ENCODE results near the gene PPP2R5D. TPM values are rescaled to one million over a fixed set of nuclear protein-coding genes. Genes with fewer than 3 reads are reported as not detected.

PPP2R5D gene
- total RNA-seq, 4 donors from 2014 or later = 35.1 to 51.9 (median 41.6) TPM

DNA sequence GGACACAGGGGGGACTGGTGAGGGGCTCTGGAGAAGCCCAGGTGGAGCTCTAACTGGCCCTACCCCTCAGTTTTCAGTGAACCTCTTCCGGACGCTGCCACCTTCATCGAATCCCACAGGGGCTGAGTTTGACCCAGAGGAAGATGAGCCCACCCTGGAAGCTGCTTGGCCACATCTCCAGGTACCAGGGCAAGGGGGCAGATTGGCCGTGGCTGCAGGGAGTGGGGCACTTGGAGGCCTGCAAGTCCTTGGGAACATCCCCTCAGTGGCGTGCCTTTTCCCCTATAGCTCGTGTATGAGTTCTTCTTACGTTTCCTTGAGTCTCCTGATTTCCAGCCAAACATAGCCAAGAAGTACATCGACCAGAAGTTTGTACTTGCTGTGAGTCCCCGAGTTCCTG lies 22.8 kb downstream of the PPP2R5D start:
- Histone ChIP-seq H3K27me3 (no peaks in the 10 kb centered on the region), H3K4me1 (peaks cover 4% of the 10 kb centered on the region), H3K9me3 (no peaks in the 10 kb centered on the region), H3K4me3 (no peak overlapping the region), H3K27ac (no peak overlapping the region), H3K36me3 (peaks cover 62% of the 10 kb centered on the region)
- DNase-seq (ENCODE audit: low spot score in 2 of 2) = no peak
- no peak for TF ChIP-seq POLR2AphosphoS5 (IDR thresholded peaks at IDR 0.05)
- no peak for TF ChIP-seq EP300 (IDR thresholded peaks at IDR 0.05)
- TF ChIP-seq, protein P1, sequence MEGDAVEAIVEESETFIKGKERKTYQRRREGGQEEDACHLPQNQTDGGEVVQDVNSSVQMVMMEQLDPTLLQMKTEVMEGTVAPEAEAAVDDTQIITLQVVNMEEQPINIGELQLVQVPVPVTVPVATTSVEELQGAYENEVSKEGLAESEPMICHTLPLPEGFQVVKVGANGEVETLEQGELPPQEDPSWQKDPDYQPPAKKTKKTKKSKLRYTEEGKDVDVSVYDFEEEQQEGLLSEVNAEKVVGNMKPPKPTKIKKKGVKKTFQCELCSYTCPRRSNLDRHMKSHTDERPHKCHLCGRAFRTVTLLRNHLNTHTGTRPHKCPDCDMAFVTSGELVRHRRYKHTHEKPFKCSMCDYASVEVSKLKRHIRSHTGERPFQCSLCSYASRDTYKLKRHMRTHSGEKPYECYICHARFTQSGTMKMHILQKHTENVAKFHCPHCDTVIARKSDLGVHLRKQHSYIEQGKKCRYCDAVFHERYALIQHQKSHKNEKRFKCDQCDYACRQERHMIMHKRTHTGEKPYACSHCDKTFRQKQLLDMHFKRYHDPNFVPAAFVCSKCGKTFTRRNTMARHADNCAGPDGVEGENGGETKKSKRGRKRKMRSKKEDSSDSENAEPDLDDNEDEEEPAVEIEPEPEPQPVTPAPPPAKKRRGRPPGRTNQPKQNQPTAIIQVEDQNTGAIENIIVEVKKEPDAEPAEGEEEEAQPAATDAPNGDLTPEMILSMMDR (IDR thresholded peaks at IDR 0.05) = no peak
- TF ChIP-seq POLR2A (IDR thresholded peaks at IDR 0.05) = no peak
- WGBS = 90% methylated on average over 9 of the region's 9 CpGs

DNA sequence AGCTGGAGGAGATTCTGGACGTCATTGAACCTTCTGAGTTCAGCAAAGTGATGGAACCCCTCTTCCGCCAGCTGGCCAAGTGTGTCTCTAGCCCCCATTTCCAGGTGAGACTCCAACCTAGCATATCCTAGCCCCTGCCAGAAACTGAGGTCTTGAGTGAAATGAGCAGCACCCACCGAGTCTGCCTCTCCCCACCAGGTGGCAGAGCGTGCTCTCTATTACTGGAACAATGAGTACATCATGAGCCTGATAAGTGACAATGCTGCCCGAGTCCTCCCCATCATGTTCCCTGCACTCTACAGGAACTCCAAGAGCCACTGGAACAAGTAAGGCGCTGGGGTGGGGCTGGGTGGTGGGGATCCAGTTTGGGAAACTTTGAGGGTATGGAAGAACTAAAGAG lies 24.8 kb downstream of the PPP2R5D start:
- no peak for TF ChIP-seq POLR2A (IDR thresholded peaks at IDR 0.05)
- TF ChIP-seq, protein P1 (IDR thresholded peaks at IDR 0.05) = peak in 1 of 2 donors; percentile 23
- Histone ChIP-seq H3K36me3 (peaks cover 63% of the 10 kb centered on the region), H3K27me3 (no peaks in the 10 kb centered on the region), H3K9me3 (no peaks in the 10 kb centered on the region), H3K4me3 (no peak overlapping the region), H3K27ac (no peak overlapping the region), H3K4me1 (peaks cover 18% of the 10 kb centered on the region)
- no peak for DNase-seq (ENCODE audit: low spot score in 2 of 2)
- 62% methylated on average over 3 of the region's 6 CpGs for WGBS

DNA sequence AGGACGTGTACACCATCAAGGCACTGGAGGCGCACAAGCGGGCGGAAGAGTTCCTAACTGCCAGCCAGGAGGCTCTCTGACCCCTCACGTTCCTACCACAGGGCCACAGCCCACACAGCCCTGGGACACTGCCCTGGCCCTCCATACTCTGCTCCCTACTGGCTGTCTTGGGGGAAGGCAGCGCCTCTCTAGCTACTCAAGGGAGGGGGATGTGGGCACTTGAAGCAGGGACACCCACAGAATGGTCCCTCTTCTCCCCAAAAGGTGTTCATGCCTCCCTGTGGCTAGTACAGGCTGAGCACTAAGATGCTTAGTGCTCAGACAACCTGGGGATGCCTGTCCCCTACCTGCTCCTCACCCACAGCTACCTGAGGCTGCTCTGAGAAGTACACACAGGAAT lies 26.8 kb downstream of the PPP2R5D start:
- WGBS = 73% methylated on average over 5 of the region's 6 CpGs
- Histone ChIP-seq H3K36me3 (peaks cover 57% of the 10 kb centered on the region), H3K4me1 (peaks cover 36% of the 10 kb centered on the region), H3K27ac (no peak overlapping the region), H3K9me3 (no peaks in the 10 kb centered on the region), H3K27me3 (no peaks in the 10 kb centered on the region), H3K4me3 (no peak overlapping the region)
- DNase-seq (ENCODE audit: low spot score in 2 of 2) = no peak
- TF ChIP-seq, protein P1 (IDR thresholded peaks at IDR 0.05) = no peak
- TF ChIP-seq POLR2A (IDR thresholded peaks at IDR 0.05) (no peak), POLR2AphosphoS5 (IDR thresholded peaks at IDR 0.05) (no peak), EP300 (IDR thresholded peaks at IDR 0.05) (no peak)

DNA sequence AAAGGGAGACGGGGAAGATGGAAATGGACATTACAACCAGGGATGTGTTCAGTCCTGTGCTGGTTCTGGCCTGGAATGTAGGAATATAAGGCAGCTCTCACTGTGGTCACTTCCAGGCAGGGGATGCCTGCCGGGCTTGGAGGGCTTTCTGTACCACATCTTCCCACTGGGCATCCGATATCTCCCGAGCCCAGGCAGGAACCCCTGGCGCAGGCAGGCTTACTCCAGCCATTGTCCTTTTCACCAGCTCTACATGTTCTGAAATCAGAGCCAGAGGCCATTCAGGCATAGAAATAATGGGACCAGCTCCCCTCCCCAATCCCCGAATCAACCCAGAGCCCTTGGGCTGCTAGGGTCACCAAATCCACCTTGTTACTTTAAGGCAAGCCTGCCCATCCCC lies 28.0 kb downstream of the PPP2R5D start:
- Histone ChIP-seq H3K27ac (peak overlapping the region; percentile 73), H3K27me3 (no peaks in the 10 kb centered on the region), H3K4me1 (peaks cover 46% of the 10 kb centered on the region), H3K36me3 (peaks cover 48% of the 10 kb centered on the region), H3K4me3 (no peak overlapping the region), H3K9me3 (no peaks in the 10 kb centered on the region)
- no peak for TF ChIP-seq POLR2A (IDR thresholded peaks at IDR 0.05)
- TF ChIP-seq POLR2AphosphoS5 (IDR thresholded peaks at IDR 0.05) = no peak
- no peak for TF ChIP-seq EP300 (IDR thresholded peaks at IDR 0.05)
- TF ChIP-seq, protein P1 (IDR thresholded peaks at IDR 0.05) = no peak
- WGBS = 78% methylated on average over 6 of the region's 6 CpGs
- DNase-seq (ENCODE audit: low spot score in 2 of 2) = no peak

DNA sequence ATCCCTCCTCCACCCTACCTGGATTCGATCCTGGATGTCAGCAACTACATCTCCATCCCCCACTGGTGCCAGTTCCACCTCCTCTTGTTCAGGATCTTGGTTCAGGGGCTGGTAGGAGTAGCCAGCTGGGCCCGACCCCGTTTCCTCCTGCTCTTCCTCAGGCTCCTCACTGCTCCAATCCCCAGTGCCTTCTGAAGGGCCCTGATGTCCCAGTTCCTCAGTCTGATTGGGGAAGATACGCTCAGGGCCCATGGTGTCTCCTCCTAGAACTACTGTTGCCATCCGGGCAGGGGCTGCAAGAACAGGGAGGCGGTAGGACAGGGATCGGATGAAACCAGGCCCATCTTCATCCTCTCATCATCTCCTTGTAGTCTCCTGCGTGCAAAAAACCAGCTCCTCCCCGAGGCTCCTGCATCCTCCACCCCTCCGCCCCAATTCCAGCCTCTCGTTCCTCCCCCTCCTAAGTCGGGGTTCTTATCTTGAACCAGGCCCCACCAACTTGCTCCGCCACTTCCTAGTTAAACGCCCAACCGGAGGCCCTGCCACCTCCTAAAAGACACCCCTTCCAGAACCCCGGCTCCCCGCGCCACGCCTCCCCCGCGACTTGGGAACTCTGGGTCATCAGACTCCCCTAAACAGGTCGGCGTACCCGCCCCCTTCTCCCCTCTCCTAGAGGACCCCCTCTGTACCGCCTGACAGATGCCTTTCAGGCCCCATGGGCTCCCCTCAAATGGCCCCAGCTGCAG lies 28.9 kb downstream of the PPP2R5D start:
- peaks cover 48% of the 10 kb centered on the region for H3K36me3 ChIP-seq
- no peak for DNase-seq (ENCODE audit: low spot score in 2 of 2)

More for the DNA sequence above, 28.9 kb downstream of the PPP2R5D start:
- 2% methylated on average over 25 of the region's 25 CpGs for WGBS
- TF ChIP-seq EP300 (IDR thresholded peaks at IDR 0.05) (no peak), POLR2A (IDR thresholded peaks at IDR 0.05) (no peak), POLR2AphosphoS5 (IDR thresholded peaks at IDR 0.05) (no peak)
- TF ChIP-seq, protein P1 (IDR thresholded peaks at IDR 0.05) = no peak
- no peaks in the 10 kb centered on the region for H3K27me3 ChIP-seq
- H3K4me3 ChIP-seq = peak overlapping the region; percentile 86
- peak overlapping the region; percentile 73 for H3K27ac ChIP-seq
- no peaks in the 10 kb centered on the region for H3K9me3 ChIP-seq
- H3K4me1 ChIP-seq = peaks cover 46% of the 10 kb centered on the region
